HG02763 (cell line): Measurements from ENCODE around the gene CTAG1B.
"Not testable (repeated sequence)": the region's sequence is repeated elsewhere in the genome, so short reads cannot be mapped to it uniquely, and the experiment has no call there.

Experiments used
- ATAC-seq: cut with Tn5 transposase; IDR thresholded peaks from one replicate; pipeline ENCODE4 v1.9.1; 2021; ENCODE audit warnings: mild to moderate bottlenecking, moderate library complexity; ENCODE audit not compliant: unreplicated experiment

CTAG1B gene

GRCh38 chrX:154619182-154619581 lies at the start of gene CTAG1B:
Gene CTAG1B, minus strand, starts transcription at chrX:154619282. Its CDS starts 64 bp downstream, at chrX:154619218.
- ATAC-seq, result not testable (repeated sequence)

GRCh38 chrX:154661899-154662298 lies 42.8 kb upstream of the CTAG1B start:
- ATAC-seq, result no peak

GRCh38 chrX:154661170-154661569 lies 42.1 kb upstream of the CTAG1B start:
- no peak for ATAC-seq

GRCh38 chrX:154660541-154660940 lies 41.5 kb upstream of the CTAG1B start:
- no peak for ATAC-seq

GRCh38 chrX:154658957-154659356 lies 39.9 kb upstream of the CTAG1B start:
- ATAC-seq, result no peak

GRCh38 chrX:154658187-154658586 lies 39.1 kb upstream of the CTAG1B start:
- no peak for ATAC-seq

- ATAC-seq, result no peak
These were observed 38.2 kb upstream of the CTAG1B start for GRCh38 chrX:154657226-154657805.

GRCh38 chrX:154655786-154656185 lies 36.7 kb upstream of the CTAG1B start:
- ATAC-seq, result no peak

GRCh38 chrX:154655346-154655745 lies 36.3 kb upstream of the CTAG1B start:
- no peak for ATAC-seq

- no peak for ATAC-seq
These were observed 35.8 kb upstream of the CTAG1B start for GRCh38 chrX:154654925-154655324.

- no peak for ATAC-seq
These were observed 35.3 kb upstream of the CTAG1B start for GRCh38 chrX:154654372-154654771.

GRCh38 chrX:154653413-154653812 lies 34.3 kb upstream of the CTAG1B start, which contains the start of gene CTAG2:
Gene CTAG2, minus strand, starts transcription at chrX:154653579. Its CDS starts 64 bp downstream, at chrX:154653515.
- not testable (repeated sequence) for ATAC-seq

GRCh38 chrX:154653048-154653401 lies 33.9 kb upstream of the CTAG1B start:
- no peak for ATAC-seq

GRCh38 chrX:154652311-154653047 lies 33.4 kb upstream of the CTAG1B start:
- ATAC-seq, result no peak

- no peak for ATAC-seq
These were observed 31.1 kb upstream of the CTAG1B start for GRCh38 chrX:154650221-154650510.

GRCh38 chrX:154649503-154650220 lies 30.6 kb upstream of the CTAG1B start:
- ATAC-seq, result no peak

- ATAC-seq, result no peak
These were observed 29.8 kb upstream of the CTAG1B start for GRCh38 chrX:154648931-154649330.

- ATAC-seq, result not testable (repeated sequence)
These were observed 26.8 kb upstream of the CTAG1B start for GRCh38 chrX:154645745-154646378.

- not testable (repeated sequence) for ATAC-seq
These were observed 24.6 kb upstream of the CTAG1B start for GRCh38 chrX:154643708-154644107.

- not testable (repeated sequence) for ATAC-seq
These were observed 22.7 kb upstream of the CTAG1B start for GRCh38 chrX:154641740-154642139.

- ATAC-seq, result not testable (repeated sequence)
These were observed 14.6 kb upstream of the CTAG1B start for GRCh38 chrX:154633661-154634060.

- not testable (repeated sequence) for ATAC-seq
These were observed 11.9 kb upstream of the CTAG1B start for GRCh38 chrX:154630949-154631348.
